ENCODE results near the gene KANK3. TPM values are rescaled to one million over a fixed set of nuclear protein-coding genes. Genes with fewer than 3 reads are reported as not detected.

KANK3 gene
- total RNA-seq, 1 donor from 2014 or later, result 2.9 TPM

- no peak overlapping the region for H3K27ac ChIP-seq (ENCODE audit: low read depth, low read length)
Measured at GRCh38 chr19:8311461-8312260, 31.4 kb downstream of the KANK3 start.

DNA sequence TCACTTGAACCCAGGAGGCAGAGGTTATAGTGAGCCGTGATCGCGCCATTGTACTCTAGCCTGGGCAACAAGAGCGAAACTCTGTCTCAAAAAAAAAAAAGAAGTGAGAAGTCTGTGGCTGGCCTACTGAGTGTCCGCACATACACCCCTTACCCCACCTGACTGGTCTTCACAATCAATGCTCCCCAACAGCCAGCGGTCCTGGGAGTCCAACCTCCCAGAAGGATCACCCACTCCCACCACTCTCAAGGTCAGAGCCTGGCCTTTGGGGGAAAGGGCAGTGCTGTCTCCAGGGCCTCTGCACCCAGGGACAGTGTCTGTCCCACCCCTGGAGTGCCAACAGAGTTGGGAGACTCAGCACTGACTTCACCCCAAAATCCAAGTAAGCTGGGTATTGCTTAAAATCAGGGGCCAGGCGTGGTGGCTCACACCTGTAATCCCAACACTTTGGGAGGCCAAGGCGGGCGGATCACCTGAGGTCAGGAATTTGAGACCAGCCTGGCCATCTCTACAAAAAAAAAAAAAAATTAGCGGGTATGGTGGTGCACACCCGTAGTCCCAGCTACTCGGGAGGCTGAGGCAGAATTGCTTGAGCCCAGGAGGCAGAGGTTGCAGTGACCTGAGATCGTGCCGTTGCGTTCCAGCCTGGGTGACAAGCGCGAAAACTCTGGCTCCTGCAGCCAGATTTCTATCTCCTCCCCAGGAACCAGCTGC lies 32.6 kb downstream of the KANK3 start:
- TF ChIP-seq, protein P1, sequence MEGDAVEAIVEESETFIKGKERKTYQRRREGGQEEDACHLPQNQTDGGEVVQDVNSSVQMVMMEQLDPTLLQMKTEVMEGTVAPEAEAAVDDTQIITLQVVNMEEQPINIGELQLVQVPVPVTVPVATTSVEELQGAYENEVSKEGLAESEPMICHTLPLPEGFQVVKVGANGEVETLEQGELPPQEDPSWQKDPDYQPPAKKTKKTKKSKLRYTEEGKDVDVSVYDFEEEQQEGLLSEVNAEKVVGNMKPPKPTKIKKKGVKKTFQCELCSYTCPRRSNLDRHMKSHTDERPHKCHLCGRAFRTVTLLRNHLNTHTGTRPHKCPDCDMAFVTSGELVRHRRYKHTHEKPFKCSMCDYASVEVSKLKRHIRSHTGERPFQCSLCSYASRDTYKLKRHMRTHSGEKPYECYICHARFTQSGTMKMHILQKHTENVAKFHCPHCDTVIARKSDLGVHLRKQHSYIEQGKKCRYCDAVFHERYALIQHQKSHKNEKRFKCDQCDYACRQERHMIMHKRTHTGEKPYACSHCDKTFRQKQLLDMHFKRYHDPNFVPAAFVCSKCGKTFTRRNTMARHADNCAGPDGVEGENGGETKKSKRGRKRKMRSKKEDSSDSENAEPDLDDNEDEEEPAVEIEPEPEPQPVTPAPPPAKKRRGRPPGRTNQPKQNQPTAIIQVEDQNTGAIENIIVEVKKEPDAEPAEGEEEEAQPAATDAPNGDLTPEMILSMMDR (IDR thresholded peaks at IDR 0.05; ENCODE audit: insufficient read depth, low read depth, low read length), result no peak
- no peak for TF ChIP-seq EZH2 (IDR thresholded peaks at IDR 0.05; ENCODE audit: insufficient read depth, low read length)
- no peak for FAIRE-seq
- H3K4me1 Mint-ChIP-seq (ENCODE audit: low read depth, unreplicated experiment), result peaks cover 4% of the 10 kb centered on the region

More at GRCh38 chr19:8311461-8312260, 31.4 kb downstream of the KANK3 start:
- TF ChIP-seq, protein P1 (IDR thresholded peaks at IDR 0.05; ENCODE audit: insufficient read depth, low read depth, low read length), result no peak
- TF ChIP-seq EZH2 (IDR thresholded peaks at IDR 0.05; ENCODE audit: insufficient read depth, low read length), result no peak
- no peak overlapping the region for H2AFZ ChIP-seq (ENCODE audit: low read depth, low read length)
- H3K9me3 ChIP-seq (ENCODE audit: insufficient read depth, low read depth, low read length), result no peaks in the 10 kb centered on the region
- H3K36me3 ChIP-seq (ENCODE audit: insufficient read depth, low read length), result peaks cover 22% of the 10 kb centered on the region
- no peak overlapping the region for H3K4me3 ChIP-seq (ENCODE audit: insufficient read depth, low read depth, low read length)
- no peak overlapping the region for H3K9ac ChIP-seq (ENCODE audit: low read length)
- Mint-ChIP-seq H3K4me1 (ENCODE audit: low read depth, unreplicated experiment) (peaks cover 4% of the 10 kb centered on the region), H3K36me3 (ENCODE audit: low read depth, unreplicated experiment) (peaks cover 8% of the 10 kb centered on the region), H3K4me3 (ENCODE audit: unreplicated experiment) (peak overlapping the region; percentile 8), H3K9me3 (ENCODE audit: unreplicated experiment) (no peaks in the 10 kb centered on the region), H3K27ac (ENCODE audit: unreplicated experiment) (no peak overlapping the region), H3K27me3 (ENCODE audit: low read depth, unreplicated experiment) (no peaks in the 10 kb centered on the region)
- FAIRE-seq (no peak), DNase-seq (ENCODE audit: low read depth) (no peak)
- H3K4me2 ChIP-seq (ENCODE audit: low read length), result no peak overlapping the region
- peaks cover 2% of the 10 kb centered on the region for H4K20me1 ChIP-seq (ENCODE audit: insufficient read depth, low read length)
- H3K27me3 ChIP-seq (ENCODE audit: insufficient read depth, low read length), result no peaks in the 10 kb centered on the region
- H3K4me1 ChIP-seq (ENCODE audit: insufficient read depth, low read length), result peaks cover 13% of the 10 kb centered on the region
- peaks cover 12% of the 10 kb centered on the region for H3K79me2 ChIP-seq (ENCODE audit: insufficient read depth, low read length)

More for the DNA sequence above, 32.6 kb downstream of the KANK3 start:
- H3K79me2 ChIP-seq (ENCODE audit: insufficient read depth, low read length), result peaks cover 14% of the 10 kb centered on the region
- peaks cover 18% of the 10 kb centered on the region for H3K36me3 ChIP-seq (ENCODE audit: insufficient read depth, low read length)
- H3K27me3 ChIP-seq (ENCODE audit: insufficient read depth, low read length), result no peaks in the 10 kb centered on the region
- DNase-seq (ENCODE audit: low read depth), result no peak
- no peak overlapping the region for H3K4me2 ChIP-seq (ENCODE audit: low read length)
- H3K4me1 ChIP-seq (ENCODE audit: insufficient read depth, low read length), result peaks cover 13% of the 10 kb centered on the region
- peaks cover 4% of the 10 kb centered on the region for H4K20me1 ChIP-seq (ENCODE audit: insufficient read depth, low read length)
- H3K4me3 ChIP-seq (ENCODE audit: insufficient read depth, low read depth, low read length), result no peak overlapping the region
- no peak overlapping the region for H3K27ac Mint-ChIP-seq (ENCODE audit: unreplicated experiment)
- H2AFZ ChIP-seq (ENCODE audit: low read depth, low read length), result no peak overlapping the region
- H3K27me3 Mint-ChIP-seq (ENCODE audit: low read depth, unreplicated experiment), result peaks cover 4% of the 10 kb centered on the region
- H3K36me3 Mint-ChIP-seq (ENCODE audit: low read depth, unreplicated experiment), result peaks cover 8% of the 10 kb centered on the region
- H3K27ac ChIP-seq (ENCODE audit: low read depth, low read length), result no peak overlapping the region
- H3K9me3 ChIP-seq (ENCODE audit: insufficient read depth, low read depth, low read length), result no peaks in the 10 kb centered on the region
- no peak overlapping the region for H3K4me3 Mint-ChIP-seq (ENCODE audit: unreplicated experiment)
- no peaks in the 10 kb centered on the region for H3K9me3 Mint-ChIP-seq (ENCODE audit: unreplicated experiment)
- H3K9ac ChIP-seq (ENCODE audit: low read length), result no peak overlapping the region
